Measurements from ENCODE around the gene LGR6. TPM values are rescaled to one million over a fixed set of nuclear protein-coding genes. Genes with fewer than 3 reads are reported as not detected.
A peak's percentile ranks its signal among the peaks of the same experiment; 100 is the strongest.
"Not testable (repeated sequence)": the region's sequence is repeated elsewhere in the genome, so short reads cannot be mapped to it uniquely, and the experiment has no call there.

LGR6 gene
- total and polyA plus RNA-seq, 10 of the 15 experiments (the other 5 are each of a cell fraction or from before 2014, with no cell fraction given): not detected

DNA sequence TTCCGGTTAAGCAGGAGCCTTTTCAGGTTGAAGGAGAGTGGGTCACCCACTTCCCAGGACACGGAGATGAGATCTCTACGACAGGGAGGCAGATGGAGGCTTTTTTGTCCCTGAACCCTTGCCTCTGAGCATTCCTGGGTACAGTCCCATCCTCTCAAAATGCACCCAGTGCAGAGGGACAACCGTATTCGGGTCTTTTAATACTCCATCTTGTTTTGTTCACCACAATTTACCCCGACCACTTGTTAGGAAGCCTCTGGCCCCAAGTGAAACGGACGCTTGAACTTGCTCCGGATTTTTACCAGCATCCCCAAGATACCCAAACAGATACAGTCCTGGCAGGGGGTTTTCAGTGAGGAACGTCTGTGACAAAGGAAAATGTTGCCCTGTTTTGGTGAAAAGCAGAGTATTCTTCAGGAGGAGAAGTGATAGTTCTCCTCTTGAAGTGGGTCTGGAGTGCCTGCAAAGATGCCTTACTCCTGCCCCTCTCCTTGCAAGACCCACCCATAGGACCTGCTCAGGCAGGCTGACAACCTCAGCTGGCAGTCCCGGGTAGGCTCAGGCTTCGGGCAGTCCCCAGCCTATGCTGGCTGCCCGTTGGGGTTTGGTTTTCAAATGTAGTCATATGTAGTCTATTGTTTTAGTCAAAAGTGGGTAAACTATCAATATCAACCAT, 48.4 kb upstream of the LGR6 start:
- in situ Hi-C loops (cut with MboI) (no loop called here), intact Hi-C loops (cut with micrococcal nuclease; ENCODE audit: unreplicated experiment) (no loop called here)
- peak overlapping the region; percentile 91 for H3K9ac ChIP-seq (ENCODE audit: control insufficient read depth, insufficient read depth, low read length)
- CTCF ChIA-PET: interaction anchor here (0.8 to 3.5 kb wide), 4 partner anchors 9 to 48 kb away, joined by 5 to 25 read pairs (median 10); partner anchors contain the start of genes LGR6 and PTPN7
- H3K4me2 ChIP-seq (ENCODE audit: control insufficient read depth, insufficient read depth): peak overlapping the region; percentile 60
- no peaks in the 10 kb centered on the region for H3K9me3 ChIP-seq (replicated peaks; ENCODE audit: control insufficient read depth, insufficient read depth, low read length)
- POLR2A ChIA-PET: interaction anchor here (1.2 kb wide), 1 partner anchor 10 kb away, joined by 7 read pairs; no protein-coding TSS in a partner anchor
- FAIRE-seq: peak; percentile 18
- H3K27ac ChIP-seq (ENCODE audit: control insufficient read depth, insufficient read depth): no peak overlapping the region
- H3K79me2 ChIP-seq (ENCODE audit: control insufficient read depth, insufficient read depth, low read length): peaks cover 32% of the 10 kb centered on the region
- peak overlapping the region; percentile 86 for H3K4me3 ChIP-seq
- peaks cover 8 to 10% of the 10 kb centered on the region in 2 experiments; a peak in 3 of 4 replicates for H3K36me3 ChIP-seq (ENCODE audit: control insufficient read depth in 2 of 2, insufficient read depth in 2 of 2, low read length in 1 of 2)
- H3K27me3 ChIP-seq (replicated peaks in 1 of 2; ENCODE audit: control insufficient read depth in 2 of 2, insufficient read depth in 2 of 2, low read length in 1 of 2): no peaks in the 10 kb centered on the region
- no peak for DNase-seq (ENCODE audit: low read depth, low spot score)
- under 1% methylated on average over 13 of the region's 13 CpGs for WGBS (ENCODE audit: insufficient coverage, insufficient replicate concordance, low lambda C conversion rate, missing lambda C conversion rate)
- peaks cover 14% of the 10 kb centered on the region for H3K4me1 ChIP-seq (ENCODE audit: control insufficient read depth, insufficient read depth, low read length)
- TF ChIP-seq POLR2AphosphoS2 (IDR thresholded peaks at IDR 0.05; ENCODE audit: low read depth, low read length) (peak; percentile 28; the same call in 1 of the 2 replicates), JUNB (IDR thresholded peaks at IDR 0.05) (0 out of 2 replicates have a peak, but pooled peaks have one; percentile 17), RUNX3 (IDR thresholded peaks at IDR 0.05; ENCODE audit: low read length) (0 out of 2 replicates have a peak, but pooled peaks have one; percentile 8), IKZF1 (conservative IDR thresholded peaks at IDR 0.05) (no peak), POLR2A (IDR thresholded peaks at IDR 0.05; ENCODE audit: low read depth, low read length) (peak; percentile 37; the same call in 1 of the 2 replicates)
- SMC1A ChIA-PET (ENCODE audit: uncharacterized antibody, unreplicated experiment): interaction anchor here (1.2 kb wide), 1 partner anchor 11 kb away, joined by 3 read pairs; no protein-coding TSS in a partner anchor
- ATAC-seq: peak; percentile 65
- RAD21 ChIA-PET (ENCODE audit: unreplicated experiment): interaction anchor here (1.4 kb wide), 1 partner anchor 17 kb away, joined by 3 read pairs; no protein-coding TSS in a partner anchor
- no peaks in the 10 kb centered on the region for H4K20me1 ChIP-seq (ENCODE audit: control insufficient read depth, insufficient read depth)
- peak overlapping the region; percentile 33 for H2AFZ ChIP-seq (ENCODE audit: control insufficient read depth, low read depth, low read length)
- no TSS peak for BruUV-seq (replicated peaks)

- FAIRE-seq; H3K27me3 ChIP-seq (replicated peaks in 1 of 2; ENCODE audit: control insufficient read depth in 2 of 2, insufficient read depth in 2 of 2, low read length in 1 of 2); RAD21 ChIA-PET (ENCODE audit: unreplicated experiment); BruUV-seq (replicated peaks); in situ Hi-C loops (cut with MboI); H3K4me3 ChIP-seq; H3K9ac ChIP-seq (ENCODE audit: control insufficient read depth, insufficient read depth, low read length); H4K20me1 ChIP-seq (ENCODE audit: control insufficient read depth, insufficient read depth); DNase-seq (ENCODE audit: low read depth, low spot score); H2AFZ ChIP-seq (ENCODE audit: control insufficient read depth, low read depth, low read length); ATAC-seq; intact Hi-C loops (cut with micrococcal nuclease; ENCODE audit: unreplicated experiment); H3K9me3 ChIP-seq (replicated peaks; ENCODE audit: control insufficient read depth, insufficient read depth, low read length); H3K27ac ChIP-seq (ENCODE audit: control insufficient read depth, insufficient read depth): not testable (repeated sequence)
- ChIA-PET CTCF (interaction anchor here (1.4 to 2.9 kb wide), 3 partner anchors 9 to 14 kb away, joined by 4 to 14 read pairs (median 7); partner anchors contain the start of gene PTPN7), SMC1A (ENCODE audit: uncharacterized antibody, unreplicated experiment) (interaction anchor here (1.2 kb wide), 1 partner anchor 11 kb away, joined by 3 read pairs; no protein-coding TSS in a partner anchor), POLR2A (interaction anchor here (0.7 to 3.3 kb wide), 4 partner anchors 10 to 191 kb away, joined by 3 to 15 read pairs (median 6); partner anchors contain the start of gene PTPN7)
- WGBS (ENCODE audit: insufficient coverage, insufficient replicate concordance, low lambda C conversion rate, missing lambda C conversion rate): 83% methylated on average over 8 of the region's 8 CpGs
- Histone ChIP-seq H3K79me2 (ENCODE audit: control insufficient read depth, insufficient read depth, low read length) (peaks cover 28% of the 10 kb centered on the region), H3K4me2 (ENCODE audit: control insufficient read depth, insufficient read depth) (peak overlapping the region; percentile 60; the same call in 1 of the 2 replicates), H3K36me3 (ENCODE audit: control insufficient read depth in 2 of 2, insufficient read depth in 2 of 2, low read length in 1 of 2) (peaks cover 12 to 13% of the 10 kb centered on the region in 2 experiments; a peak in 3 of 4 replicates), H3K4me1 (ENCODE audit: control insufficient read depth, insufficient read depth, low read length) (peaks cover 14% of the 10 kb centered on the region)
Observed at GRCh38 chr1:202145744-202146140, 47.9 kb upstream of the LGR6 start.
